ENCODE data around the gene SLC2A1. TPM values are rescaled to one million over a fixed set of nuclear protein-coding genes. Genes with fewer than 3 reads are reported as not detected.

The SLC2A1 gene
- polyA plus RNA-seq, 1 experiment = 193 TPM

DNA sequence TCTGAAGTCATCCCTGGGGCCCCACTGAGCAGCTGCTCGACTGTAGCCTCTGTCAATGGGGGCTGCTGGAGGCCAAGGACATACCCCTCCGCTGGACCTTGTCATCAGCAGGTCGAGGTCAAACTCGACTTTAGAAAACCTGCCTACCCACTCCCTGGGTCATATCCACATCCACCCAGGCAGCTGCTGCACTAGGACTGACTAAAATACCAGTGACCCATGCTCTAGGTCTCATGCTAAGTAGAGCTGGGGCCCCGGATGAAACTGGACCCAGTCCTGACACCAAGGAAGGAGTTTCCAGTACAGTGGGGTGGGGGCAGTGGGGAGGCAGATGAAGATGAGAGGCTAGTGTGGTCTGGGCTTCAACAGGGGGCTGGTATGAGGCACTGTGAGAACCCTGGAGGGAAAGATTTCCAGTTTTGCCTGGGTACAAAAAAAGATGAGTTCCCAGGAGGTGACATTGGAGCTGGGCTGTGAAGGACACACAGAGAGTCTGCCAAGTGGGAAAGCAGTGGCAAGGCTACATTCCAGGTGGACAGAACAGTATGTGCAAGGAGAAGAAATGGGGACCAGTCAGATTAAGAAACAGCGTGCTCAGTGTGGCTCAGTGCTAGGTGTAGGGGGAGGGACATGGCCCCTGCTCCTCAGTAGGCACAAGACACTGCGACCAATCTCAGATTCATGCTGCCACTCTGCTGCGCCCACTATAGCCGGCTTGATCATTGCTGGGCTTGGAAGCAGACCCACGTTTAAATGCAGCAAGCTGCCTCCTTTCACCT lies 12.4 kb downstream of the SLC2A1 start:
- ChIA-PET CTCF (interaction anchor here (0.6 to 1.4 kb wide), 4 partner anchors 8 to 214 kb away, joined by 3 read pairs; no protein-coding TSS in a partner anchor), POLR2A (no interaction called here)
- Histone ChIP-seq H3K4me3 (ENCODE audit: low read depth, low read length) (no peak overlapping the region), H3K36me3 (ENCODE audit: control insufficient read depth, insufficient read depth, low read length) (peaks cover 13% of the 10 kb centered on the region), H3K27me3 (ENCODE audit: control insufficient read depth, insufficient read depth, low read length) (no peaks in the 10 kb centered on the region)
- TF ChIP-seq, protein P1, sequence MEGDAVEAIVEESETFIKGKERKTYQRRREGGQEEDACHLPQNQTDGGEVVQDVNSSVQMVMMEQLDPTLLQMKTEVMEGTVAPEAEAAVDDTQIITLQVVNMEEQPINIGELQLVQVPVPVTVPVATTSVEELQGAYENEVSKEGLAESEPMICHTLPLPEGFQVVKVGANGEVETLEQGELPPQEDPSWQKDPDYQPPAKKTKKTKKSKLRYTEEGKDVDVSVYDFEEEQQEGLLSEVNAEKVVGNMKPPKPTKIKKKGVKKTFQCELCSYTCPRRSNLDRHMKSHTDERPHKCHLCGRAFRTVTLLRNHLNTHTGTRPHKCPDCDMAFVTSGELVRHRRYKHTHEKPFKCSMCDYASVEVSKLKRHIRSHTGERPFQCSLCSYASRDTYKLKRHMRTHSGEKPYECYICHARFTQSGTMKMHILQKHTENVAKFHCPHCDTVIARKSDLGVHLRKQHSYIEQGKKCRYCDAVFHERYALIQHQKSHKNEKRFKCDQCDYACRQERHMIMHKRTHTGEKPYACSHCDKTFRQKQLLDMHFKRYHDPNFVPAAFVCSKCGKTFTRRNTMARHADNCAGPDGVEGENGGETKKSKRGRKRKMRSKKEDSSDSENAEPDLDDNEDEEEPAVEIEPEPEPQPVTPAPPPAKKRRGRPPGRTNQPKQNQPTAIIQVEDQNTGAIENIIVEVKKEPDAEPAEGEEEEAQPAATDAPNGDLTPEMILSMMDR (IDR thresholded peaks at IDR 0.05; ENCODE audit: insufficient read depth, low read depth, low read length) = no peak
- no peak for DNase-seq (ENCODE audit: low read depth)

DNA sequence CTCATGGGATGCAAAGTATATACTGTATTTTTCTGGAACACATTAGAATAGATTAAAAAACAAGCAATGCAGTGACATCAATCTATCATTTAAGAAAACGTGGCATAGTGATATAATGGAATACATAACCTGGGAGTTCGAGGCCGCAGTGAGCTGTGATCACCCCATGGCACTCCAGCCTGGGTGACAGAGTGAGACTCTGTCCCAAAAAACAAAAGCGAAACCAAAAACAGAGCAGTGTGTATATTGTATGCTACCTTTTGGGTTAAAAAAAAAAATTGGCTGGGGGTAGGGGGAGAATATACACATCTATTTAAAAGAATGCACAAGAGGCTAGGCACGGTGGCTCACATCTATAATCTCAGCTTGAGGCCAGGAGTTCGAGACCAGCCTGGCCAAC lies 13.5 kb downstream of the SLC2A1 start:
- H3K36me3 ChIP-seq (ENCODE audit: control insufficient read depth, insufficient read depth, low read length) = peaks cover 13% of the 10 kb centered on the region
- CTCF ChIA-PET = interaction anchor here (1.1 to 2.7 kb wide), 2 partner anchors 10 to 22 kb away, joined by 3 to 10 read pairs; no protein-coding TSS in a partner anchor

DNA sequence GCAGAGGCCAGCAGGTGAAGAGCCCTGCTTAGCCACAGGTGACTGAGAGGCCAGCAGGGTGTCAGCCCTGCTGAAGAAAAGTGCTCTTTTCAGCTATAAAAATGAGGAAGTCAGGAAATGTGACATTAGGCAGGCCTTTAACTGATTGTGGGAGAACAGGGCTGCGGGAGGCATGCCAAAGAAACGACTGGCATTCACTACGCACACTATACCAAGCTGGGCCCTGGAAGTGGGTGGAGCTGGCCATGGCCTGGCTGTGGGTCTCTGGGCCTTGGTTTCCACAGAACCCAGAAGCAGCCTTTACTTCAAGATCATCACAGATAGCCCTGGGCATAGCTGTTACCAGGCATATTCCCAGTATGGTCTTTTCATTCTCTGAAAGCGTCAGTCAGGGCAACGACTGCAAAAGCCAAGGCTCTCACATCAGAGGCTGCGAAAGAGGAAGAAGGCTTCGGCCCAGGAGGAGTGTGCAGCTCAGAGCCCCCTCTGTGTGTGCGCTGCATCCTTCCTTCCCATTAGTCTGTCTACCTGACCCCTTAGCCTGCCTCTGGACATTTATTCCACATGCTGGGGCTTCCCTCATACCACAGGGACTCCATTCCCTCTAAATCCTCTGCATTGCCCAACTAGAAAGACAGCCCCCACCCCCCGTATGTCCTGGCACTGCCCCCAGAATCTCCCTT lies 14.3 kb downstream of the SLC2A1 start:
- no peak overlapping the region for H3K4me3 ChIP-seq (ENCODE audit: low read depth, low read length)
- TF ChIP-seq, protein P1 (IDR thresholded peaks at IDR 0.05; ENCODE audit: insufficient read depth, low read depth, low read length) = no peak
- ChIA-PET CTCF (interaction anchor here (0.5 to 2.7 kb wide), 4 partner anchors 12 to 145 kb away, joined by 3 to 10 read pairs (median 4); no protein-coding TSS in a partner anchor), POLR2A (interaction anchor here (0.6 kb wide), 1 partner anchor 53 kb away, joined by 7 read pairs; no protein-coding TSS in a partner anchor)
- peaks cover 15% of the 10 kb centered on the region for H3K36me3 ChIP-seq (ENCODE audit: control insufficient read depth, insufficient read depth, low read length)
- H3K27me3 ChIP-seq (ENCODE audit: control insufficient read depth, insufficient read depth, low read length) = no peaks in the 10 kb centered on the region
- DNase-seq (ENCODE audit: low read depth) = no peak

More for the DNA sequence above, 13.5 kb downstream of the SLC2A1 start:
- no peak overlapping the region for H3K4me3 ChIP-seq (ENCODE audit: low read depth, low read length)
- H3K27me3 ChIP-seq (ENCODE audit: control insufficient read depth, insufficient read depth, low read length) = no peaks in the 10 kb centered on the region
- DNase-seq (ENCODE audit: low read depth) = no peak
- TF ChIP-seq, protein P1 (IDR thresholded peaks at IDR 0.05; ENCODE audit: insufficient read depth, low read depth, low read length) = no peak
- POLR2A ChIA-PET = no interaction called here

DNA sequence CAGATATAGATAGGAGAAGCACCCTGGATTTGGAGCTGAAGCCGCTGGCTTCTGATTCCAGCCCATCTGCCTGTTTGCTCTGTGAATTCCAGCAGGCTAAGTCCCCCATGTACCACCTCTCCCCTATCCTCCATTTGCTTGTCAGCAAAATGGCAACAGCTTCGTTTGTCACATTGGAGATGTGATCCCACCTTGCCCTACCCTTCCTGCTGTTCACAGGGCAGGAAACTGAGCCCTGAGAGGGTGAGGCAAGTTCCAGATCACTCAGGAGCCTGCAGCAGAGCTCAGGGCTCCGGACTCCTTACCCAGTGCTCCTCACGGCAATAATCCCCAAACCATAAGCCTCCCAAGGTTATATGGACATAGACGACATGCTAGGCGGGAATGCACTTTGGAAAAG lies 14.9 kb downstream of the SLC2A1 start:
- CTCF ChIA-PET = interaction anchor here (1.2 to 2.7 kb wide), 2 partner anchors 12 to 21 kb away, joined by 3 to 10 read pairs; no protein-coding TSS in a partner anchor
- TF ChIP-seq, protein P1 (IDR thresholded peaks at IDR 0.05; ENCODE audit: insufficient read depth, low read depth, low read length) = no peak
- POLR2A ChIA-PET = interaction anchor here (0.6 kb wide), 1 partner anchor 54 kb away, joined by 7 read pairs; no protein-coding TSS in a partner anchor

DNA sequence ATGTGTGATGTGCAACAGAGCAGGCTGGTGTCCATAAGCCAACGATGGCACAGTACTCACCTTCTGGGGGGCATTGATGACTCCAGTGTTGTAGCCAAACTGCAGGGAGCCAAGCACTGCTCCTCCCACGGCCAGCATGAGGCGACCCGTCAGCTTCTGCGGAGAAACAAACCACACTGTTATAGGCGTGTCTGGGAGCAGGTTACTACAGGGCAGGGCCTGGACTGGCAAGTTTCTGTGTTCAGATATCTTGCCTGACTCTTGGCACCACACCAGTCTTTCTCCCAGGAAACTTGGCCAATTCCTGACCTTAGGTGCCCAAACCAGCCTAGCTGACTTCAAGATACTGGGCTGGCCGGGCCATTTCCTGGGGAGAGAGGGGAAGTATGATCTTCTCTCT lies 15.5 kb downstream of the SLC2A1 start:
- POLR2A ChIA-PET = no interaction called here

More for the DNA sequence above, 14.9 kb downstream of the SLC2A1 start:
- no peak for DNase-seq (ENCODE audit: low read depth)
- no peak overlapping the region for H3K4me3 ChIP-seq (ENCODE audit: low read depth, low read length)
- H3K27me3 ChIP-seq (ENCODE audit: control insufficient read depth, insufficient read depth, low read length) = no peaks in the 10 kb centered on the region
- peaks cover 18% of the 10 kb centered on the region for H3K36me3 ChIP-seq (ENCODE audit: control insufficient read depth, insufficient read depth, low read length)

More for the DNA sequence above, 15.5 kb downstream of the SLC2A1 start:
- CTCF ChIA-PET = interaction anchor here (0.6 to 3.2 kb wide), 4 partner anchors 20 to 147 kb away, joined by 3 to 12 read pairs (median 7); no protein-coding TSS in a partner anchor
- DNase-seq (ENCODE audit: low read depth) = no peak
- TF ChIP-seq, protein P1 (IDR thresholded peaks at IDR 0.05; ENCODE audit: insufficient read depth, low read depth, low read length) = no peak
- Histone ChIP-seq H3K36me3 (ENCODE audit: control insufficient read depth, insufficient read depth, low read length) (peaks cover 22% of the 10 kb centered on the region), H3K4me3 (ENCODE audit: low read depth, low read length) (no peak overlapping the region), H3K27me3 (ENCODE audit: control insufficient read depth, insufficient read depth, low read length) (no peaks in the 10 kb centered on the region)
